ENCODE results near the gene ZCCHC24.
A peak's percentile ranks its signal among the peaks of the same experiment; 100 is the strongest.

ZCCHC24 gene

GRCh38 chr10:79357180-79357579 is 88.2 kb downstream of the ZCCHC24 start:
- DNase-seq = no peak

GRCh38 chr10:79356104-79356503 is 89.3 kb downstream of the ZCCHC24 start:
- DNase-seq = peak; percentile 71 to 84 (median 78)

GRCh38 chr10:79355420-79356017 is 89.9 kb downstream of the ZCCHC24 start:
- peak; percentile 68 to 79 (median 73) for DNase-seq

GRCh38 chr10:79354615-79355014 is 90.8 kb downstream of the ZCCHC24 start:
- DNase-seq = no peak

- DNase-seq = peak in 2 of 3 donors; percentile 41 to 55
Measured at GRCh38 chr10:79354141-79354540, 91.3 kb downstream of the ZCCHC24 start.

GRCh38 chr10:79353726-79354125 is 91.7 kb downstream of the ZCCHC24 start:
- DNase-seq = no peak

GRCh38 chr10:79353000-79353406 is 92.4 kb downstream of the ZCCHC24 start:
- DNase-seq = peak; percentile 54 to 77 (median 70)

- DNase-seq = peak; percentile 26 to 65 (median 33)
Measured at GRCh38 chr10:79352035-79352877, 93.2 kb downstream of the ZCCHC24 start.

- peak; percentile 31 to 47 (median 37) for DNase-seq
Measured at GRCh38 chr10:79351332-79351731, 94.1 kb downstream of the ZCCHC24 start.

- DNase-seq = no peak
Measured at GRCh38 chr10:79350407-79351154, 94.8 kb downstream of the ZCCHC24 start.

- DNase-seq = no peak
Measured at GRCh38 chr10:79349766-79350406, 95.5 kb downstream of the ZCCHC24 start.

GRCh38 chr10:79349072-79349491 is 96.3 kb downstream of the ZCCHC24 start:
- DNase-seq = no peak

GRCh38 chr10:79348640-79348988 is 96.8 kb downstream of the ZCCHC24 start:
- DNase-seq = no peak

- peak; percentile 82 to 91 (median 83) for DNase-seq
Measured at GRCh38 chr10:79347894-79348639, 97.4 kb downstream of the ZCCHC24 start.

- DNase-seq = peak; percentile 94 to 99 (median 97)
Measured at GRCh38 chr10:79347226-79347893, 98.1 kb downstream of the ZCCHC24 start, which contains the start of gene PPIF. Gene PPIF (plus strand): TSS chr10:79347469. CDS start chr10:79347549, 80 bp downstream.

- DNase-seq = no peak
Measured at GRCh38 chr10:79346388-79347225, 98.8 kb downstream of the ZCCHC24 start.

GRCh38 chr10:79346012-79346340 is 99.4 kb downstream of the ZCCHC24 start:
- DNase-seq = no peak

- DNase-seq = peak; percentile 33 to 47 (median 37)
Measured at GRCh38 chr10:79345241-79346011, 100.0 kb downstream of the ZCCHC24 start.

GRCh38 chr10:79344502-79345195 is 100.8 kb downstream of the ZCCHC24 start:
- peak; percentile 36 to 53 (median 51) for DNase-seq
